Calu3 (cell line): ENCODE measurements around the gene SPACA4. TPM values are rescaled to one million over a fixed set of nuclear protein-coding genes. Genes with fewer than 3 reads are reported as not detected.

Source experiments
- BruUV-seq: library from RNA; stranded (reverse); fragments of 400-500 nt; replicated peaks from 2 replicates; lab custom pipeline; 2021; lab: Mats Ljungman, UMichigan
- CTCF ChIA-PET: fragments of 300-600 bp; sonication (Branson Sonifier 250); formaldehyde crosslinking; loops from one replicate; lab custom pipeline; 2022; ENCODE audit warnings: antibody characterized with exemption; lab: Charles Lee
- DNase-seq: peaks from one replicate; pipeline ENCODE4 v3.0.0; 2022
- H3K27ac Mint-ChIP-seq: one replicate; pipeline ENCODE4 v1.8.0; 2022; ENCODE audit warnings: mixed read lengths; ENCODE audit not compliant: unreplicated experiment
- H3K27me3 Mint-ChIP-seq: one replicate; pipeline ENCODE4 v1.8.0; 2022; ENCODE audit warnings: mixed read lengths; ENCODE audit not compliant: unreplicated experiment
- H3K36me3 Mint-ChIP-seq: one replicate; pipeline ENCODE4 v1.8.0; 2022; ENCODE audit warnings: mild to moderate bottlenecking, moderate library complexity, mixed read lengths; ENCODE audit not compliant: insufficient read depth, unreplicated experiment
- H3K4me1 Mint-ChIP-seq: one replicate; pipeline ENCODE4 v1.8.0; 2022; ENCODE audit warnings: mild to moderate bottlenecking, low read depth, mixed read lengths; ENCODE audit not compliant: unreplicated experiment
- H3K4me3 Mint-ChIP-seq: one replicate; pipeline ENCODE4 v1.8.0; 2022; ENCODE audit warnings: mild to moderate bottlenecking, low read depth, moderate library complexity, mixed read lengths; ENCODE audit not compliant: unreplicated experiment
- H3K9me3 Mint-ChIP-seq: one replicate; pipeline ENCODE4 v1.8.0; 2022; ENCODE audit warnings: low read depth, mixed read lengths; ENCODE audit not compliant: unreplicated experiment
- CTCF ChIP-seq: fragments of 200-600 bp; IDR thresholded peaks from one replicate; pipeline ENCODE4 v1.8.0; 2022; ENCODE audit warnings: antibody characterized with exemption; ENCODE audit not compliant: unreplicated experiment
- intact Hi-C: fragments of 100-400 bp; cut with micrococcal nuclease; formaldehyde crosslinking; loops from one replicate; pipeline ENCODE4 v1.10.0; 2022; ENCODE audit not compliant: unreplicated experiment
- total RNA-seq: library from RNA; stranded (reverse); gene quantifications from 2 replicates; pipeline ENCODE4 v1.2.3, GENCODE V29; 2022

Gene SPACA4
- total RNA-seq, 1 experiment from 2014 or later, result not detected

DNA sequence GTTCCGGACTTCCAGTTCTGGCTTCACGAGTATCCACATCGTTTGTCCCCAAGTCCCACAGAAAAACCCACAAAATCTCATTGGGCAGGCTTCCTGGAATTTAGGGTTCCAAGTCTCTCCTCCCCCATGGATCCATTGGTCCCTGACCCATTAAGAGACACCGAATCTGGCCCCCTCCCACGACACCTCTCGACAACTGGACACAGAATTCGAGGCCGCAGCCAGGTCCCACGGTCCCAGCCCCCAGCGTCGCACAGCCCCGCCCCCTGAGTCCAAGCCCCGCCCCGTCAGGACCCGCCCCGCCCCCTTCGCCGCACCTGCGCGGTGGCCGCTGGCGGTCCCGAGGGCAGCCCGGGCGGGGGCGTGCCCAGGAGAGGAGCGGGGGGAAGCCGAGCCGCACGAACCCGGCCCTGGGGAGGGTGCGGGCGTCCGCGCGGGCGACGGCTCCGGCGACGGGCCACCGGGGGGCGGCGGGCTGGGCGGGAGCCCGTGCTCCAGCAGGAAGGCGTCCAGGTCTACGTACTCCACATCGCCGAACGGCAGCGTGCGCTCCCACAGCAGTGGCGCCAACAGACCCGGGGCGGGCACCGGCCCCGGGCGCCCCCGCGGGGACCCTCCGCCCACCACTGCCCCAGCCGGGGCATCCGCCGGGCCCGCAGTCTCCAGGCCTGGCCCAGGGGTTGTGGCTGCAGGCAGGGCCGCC, 28.9 kb downstream of the SPACA4 start:
- no peak for TF ChIP-seq CTCF
- peaks cover 3% of the 10 kb centered on the region for H3K9me3 Mint-ChIP-seq
- H3K36me3 Mint-ChIP-seq, result peaks cover 59% of the 10 kb centered on the region
- intact Hi-C loops, result loop anchor here (5.0 kb wide), 1 partner anchor 332 kb away; the partner anchor contains the start of gene FTL
- no TSS peak for BruUV-seq
- CTCF ChIA-PET, result no interaction called here
- peak; percentile 81 for DNase-seq
- H3K27ac Mint-ChIP-seq, result peak overlapping the region; percentile 61
- peaks cover 35% of the 10 kb centered on the region for H3K4me1 Mint-ChIP-seq
- H3K27me3 Mint-ChIP-seq, result peaks cover 26% of the 10 kb centered on the region
- H3K4me3 Mint-ChIP-seq, result peak overlapping the region; percentile 70

DNA sequence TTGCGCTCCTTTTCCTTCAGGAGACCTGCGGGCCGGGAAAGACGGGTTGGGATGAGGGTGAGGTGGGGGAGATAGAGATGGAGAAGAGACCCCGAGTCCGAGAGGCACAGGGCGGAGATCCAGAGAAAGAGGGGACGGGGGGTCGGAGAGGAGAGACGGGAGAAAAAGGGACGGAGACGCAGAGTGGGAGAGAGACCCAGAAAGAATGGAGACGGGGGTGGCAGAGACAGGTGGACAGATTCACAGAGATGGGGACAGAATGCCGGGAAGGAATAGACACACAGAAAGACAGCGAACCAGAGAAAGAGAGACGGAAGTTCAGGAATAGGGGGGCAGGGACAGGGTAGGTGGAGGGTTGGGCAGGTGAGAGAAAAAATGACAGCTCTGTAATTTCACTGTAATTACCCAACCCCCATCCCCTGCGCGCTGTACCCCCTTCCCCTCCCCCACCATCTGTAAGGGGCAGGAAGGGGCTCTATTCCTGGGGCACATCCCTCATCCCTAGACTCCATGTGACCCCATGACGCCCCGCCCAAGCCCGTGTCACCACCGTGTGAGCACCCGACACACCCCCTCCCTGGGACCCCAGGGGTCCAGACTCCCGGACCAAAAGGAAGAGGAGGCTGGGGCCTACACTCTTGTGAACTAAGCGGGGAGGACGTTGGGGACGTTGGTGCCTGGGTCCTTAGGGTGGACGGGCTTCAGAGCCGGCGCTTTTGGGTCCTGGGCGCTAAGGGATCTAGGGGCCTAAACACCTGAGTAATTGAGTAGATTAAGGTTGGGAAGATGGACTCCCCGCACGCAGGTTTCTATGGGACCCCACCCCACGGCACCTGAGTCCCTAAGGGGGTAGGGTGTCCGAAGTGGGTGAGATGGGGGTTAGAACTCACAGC, 29.7 kb downstream of the SPACA4 start:
- Mint-ChIP-seq H3K36me3 (peaks cover 56% of the 10 kb centered on the region), H3K4me3 (peak overlapping the region; percentile 70), H3K27me3 (peaks cover 33% of the 10 kb centered on the region), H3K27ac (peak overlapping the region; percentile 32), H3K9me3 (peaks cover 3% of the 10 kb centered on the region), H3K4me1 (peaks cover 35% of the 10 kb centered on the region)
- CTCF ChIA-PET, result interaction anchor here (0.6 kb wide), 1 partner anchor 17 kb away, joined by 3 read pairs; the partner anchor contains the start of gene RPL18
- no peak for TF ChIP-seq CTCF
- BruUV-seq, result no TSS peak
- intact Hi-C loops, result loop anchor here (5.0 kb wide), 1 partner anchor 331 kb away; the partner anchor contains the start of gene FTL
- DNase-seq, result no peak

- no TSS peak for BruUV-seq
- peak; percentile 54 for DNase-seq
These were observed 30.4 kb downstream of the SPACA4 start, which contains the start of gene DBP for GRCh38 chr19:48636859-48637448. DBP (minus strand) TSS chr19:48637379; CDS start chr19:48636994, 385 bp downstream.

More at GRCh38 chr19:48636859-48637448, 30.4 kb downstream of the SPACA4 start, which contains the start of gene DBP:
- intact Hi-C loops, result loop anchor here (5.0 kb wide), 1 partner anchor 330 kb away; the partner anchor contains the start of gene FTL
- Mint-ChIP-seq H3K27me3 (peaks cover 41% of the 10 kb centered on the region), H3K4me1 (peaks cover 35% of the 10 kb centered on the region), H3K4me3 (peak within 1 kb of the TSS; percentile 70), H3K36me3 (peaks cover 51% of the 10 kb centered on the region), H3K27ac (peak within 1 kb of the TSS; percentile 80), H3K9me3 (peaks cover 3% of the 10 kb centered on the region)
- CTCF ChIA-PET, result interaction anchor here (0.6 to 0.7 kb wide), 2 partner anchors 18 to 175 kb away, joined by 3 read pairs; partner anchors contain the start of gene RPL18
- TF ChIP-seq CTCF, result no peak
